T-helper 2 cell treated with Interferon-gamma antibody and Interleukin-4, amounts not matched to agents 100 ng/mL and 5 ng/mL, for 36 hours (primary cell): ENCODE measurements around the gene TTC28. TPM values are rescaled to one million over a fixed set of nuclear protein-coding genes. Genes with fewer than 3 reads are reported as not detected.
"Not testable (repeated sequence)": the region's sequence is repeated elsewhere in the genome, so short reads cannot be mapped to it uniquely, and the experiment has no call there.

ENCODE experiments used
- intact Hi-C: fragments of 100-400 bp; cut with micrococcal nuclease; formaldehyde crosslinking; loops from one replicate; pipeline ENCODE4 v1.15.1; 2023
- total RNA-seq: library from RNA; stranded (reverse); gene quantifications from 2 replicates; pipeline ENCODE4 v1.2.3, GENCODE V29; 2022

Gene TTC28
- total RNA-seq, 1 donor from 2014 or later = 1.1 TPM

DNA sequence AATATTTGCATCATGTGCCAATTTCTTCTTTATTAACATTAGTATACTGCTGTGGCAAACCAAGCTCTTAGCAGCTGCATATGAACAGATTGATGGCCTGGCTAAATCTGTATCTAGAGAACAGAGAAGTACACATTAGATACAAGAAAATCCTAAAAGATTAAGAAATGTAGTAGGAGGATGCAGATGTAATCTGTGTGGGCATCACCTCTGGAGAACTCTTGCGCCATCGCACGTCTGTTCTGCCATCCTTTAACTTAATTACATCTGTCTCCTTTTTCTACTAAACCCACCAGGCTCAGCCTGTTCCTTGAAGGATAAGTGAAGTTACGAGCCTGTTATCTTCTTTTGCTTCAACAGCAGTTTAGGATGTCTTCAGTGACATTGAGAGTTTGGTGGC is 564.2 kb downstream of the TTC28 start:
- intact Hi-C loops = no loop called here

GRCh38 chr22:28112548-28113043 is 567.0 kb downstream of the TTC28 start:
- intact Hi-C loops = no loop called here

DNA sequence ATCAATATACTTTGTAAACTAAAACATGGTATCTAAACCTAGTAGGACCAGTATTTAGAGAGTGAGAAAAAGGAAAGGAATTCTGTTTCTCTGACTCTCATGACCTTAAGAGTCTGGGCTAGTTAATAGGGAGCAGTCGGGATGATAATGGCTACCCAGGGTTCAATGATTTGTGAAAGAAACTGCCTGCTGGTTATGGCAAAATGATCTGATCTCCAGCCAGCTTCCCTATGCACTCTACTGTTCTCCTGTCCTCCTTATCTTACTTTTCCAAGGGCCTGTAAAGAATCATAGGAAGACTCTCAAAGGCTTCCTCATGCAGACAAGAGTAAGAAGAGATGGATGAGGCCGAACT is 567.5 kb downstream of the TTC28 start:
- intact Hi-C loops = no loop called here

DNA sequence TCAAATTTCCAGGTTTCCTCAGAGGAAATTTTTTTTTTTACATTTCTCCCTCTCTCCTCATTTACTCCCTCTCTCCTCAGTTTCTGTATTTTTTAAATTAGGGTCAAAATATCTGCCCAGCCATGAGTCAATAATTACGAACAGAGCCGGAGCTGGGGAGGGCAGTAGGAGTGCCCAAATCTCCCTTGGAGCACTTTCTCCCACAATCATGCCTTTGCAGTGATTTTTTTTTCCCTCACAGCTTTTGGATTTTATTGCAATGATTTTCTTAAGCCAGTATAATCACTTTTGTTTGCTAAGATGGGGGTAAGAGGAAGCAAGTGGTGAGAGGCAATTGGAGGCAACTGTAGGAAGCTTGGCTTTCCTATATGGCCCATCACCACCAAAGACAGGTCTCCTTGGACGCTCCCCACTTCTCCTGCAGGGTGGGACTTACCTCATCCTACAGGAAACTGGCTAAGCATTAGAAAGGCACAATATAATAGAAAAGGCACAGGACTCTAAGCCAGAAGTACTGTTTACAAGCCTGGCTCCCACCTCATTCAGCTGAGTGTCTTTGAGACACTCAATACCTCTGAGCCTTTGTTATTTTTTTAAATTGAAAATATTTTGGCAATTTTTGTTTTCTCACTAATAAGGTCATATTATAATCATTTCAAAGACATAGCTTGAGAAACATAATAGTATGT is 568.0 kb downstream of the TTC28 start:
- intact Hi-C loops = no loop called here

GRCh38 chr22:28108851-28109250 is 570.8 kb downstream of the TTC28 start:
- intact Hi-C loops = no loop called here

- intact Hi-C loops = no loop called here
Observed at GRCh38 chr22:28106617-28107016, 573.0 kb downstream of the TTC28 start.

- intact Hi-C loops = no loop called here
Observed at GRCh38 chr22:28105988-28106387, 573.7 kb downstream of the TTC28 start.

DNA sequence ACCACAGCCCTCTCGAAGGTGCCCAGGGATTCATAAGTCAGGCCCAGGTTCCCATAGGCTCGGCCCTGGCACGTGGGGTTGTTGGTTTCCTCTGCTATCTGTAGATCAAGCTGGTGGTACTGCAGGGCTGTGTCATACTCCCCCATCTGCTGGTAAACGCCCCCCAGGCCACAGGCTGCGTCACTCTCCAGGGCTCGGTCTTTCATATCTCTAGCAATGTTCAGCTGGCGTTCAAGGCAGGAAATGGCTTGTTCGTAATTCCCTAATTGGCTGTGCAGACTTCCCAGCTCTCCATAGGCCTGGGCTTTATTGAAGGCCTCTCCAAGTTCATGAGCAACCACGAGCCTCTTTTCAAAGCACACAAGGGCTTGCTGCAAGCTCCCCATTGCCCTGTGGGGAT is 574.2 kb downstream of the TTC28 start:
- intact Hi-C loops = no loop called here

DNA sequence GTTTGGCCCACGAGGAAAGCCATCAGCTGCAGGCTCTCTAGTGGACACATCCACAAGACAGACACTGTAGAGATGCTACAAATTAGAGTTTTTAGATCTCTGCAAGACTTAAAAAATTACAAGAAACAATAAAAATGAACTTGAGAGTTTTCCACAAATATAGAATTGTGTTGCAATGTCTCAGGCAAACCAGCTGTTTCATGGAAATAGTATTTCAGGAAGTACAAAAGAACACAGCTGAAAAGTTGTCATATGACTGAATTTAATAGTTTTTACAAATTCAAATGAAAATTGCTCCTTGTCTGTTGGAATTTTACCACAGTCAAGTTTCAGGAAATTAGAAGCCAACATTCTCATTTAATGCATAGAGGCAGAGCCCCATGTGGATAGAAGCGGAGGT is 576.0 kb downstream of the TTC28 start:
- intact Hi-C loops = no loop called here

DNA sequence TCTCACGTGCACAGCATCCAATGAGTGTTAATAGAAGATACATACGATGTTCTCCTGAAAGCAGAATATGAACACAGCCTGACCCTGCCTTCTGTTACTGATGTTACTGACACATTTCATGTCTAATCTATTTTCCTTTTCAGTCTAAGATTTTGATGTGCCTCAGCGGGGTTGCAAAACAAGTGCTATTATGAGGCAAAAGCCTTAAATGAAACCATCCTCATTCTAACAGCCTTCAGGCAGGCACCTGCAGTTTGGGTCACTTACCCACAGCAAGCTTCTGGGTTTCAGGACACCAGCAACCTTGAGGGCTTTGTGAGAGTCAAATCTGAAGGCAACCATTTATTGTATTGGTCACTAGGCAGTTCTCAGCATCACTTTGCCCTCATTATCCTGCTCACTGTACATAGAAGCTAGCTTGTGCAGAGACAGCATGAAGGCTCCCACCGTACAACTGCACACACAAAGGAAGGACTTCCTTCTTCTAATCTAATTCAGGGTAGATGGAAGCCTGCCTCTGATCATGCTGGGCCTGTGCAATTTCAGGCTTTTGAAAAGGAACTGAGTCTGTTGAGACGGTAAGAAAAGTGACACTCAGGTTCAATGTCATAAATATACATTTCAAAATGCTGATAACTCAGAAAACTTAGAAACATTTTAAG is 577.4 kb downstream of the TTC28 start:
- intact Hi-C loops = no loop called here

DNA sequence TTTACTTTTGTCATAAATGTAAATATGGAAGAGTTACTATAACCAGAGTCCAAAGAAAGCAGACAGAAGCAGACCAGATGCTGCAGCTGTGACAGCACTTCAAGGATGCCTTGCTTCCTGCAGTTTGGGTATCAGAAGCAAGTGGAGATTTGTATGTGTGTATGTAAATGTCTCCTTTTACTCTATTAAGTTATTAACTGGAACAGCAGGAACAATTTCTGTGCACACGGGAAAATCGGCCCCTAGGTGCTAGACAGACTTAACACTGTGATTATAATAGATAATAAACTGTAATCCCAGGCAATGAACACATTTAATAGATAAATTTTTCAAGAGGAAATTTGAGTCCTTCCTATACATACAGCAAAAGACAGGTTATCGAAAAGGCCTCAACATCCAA is 582.0 kb downstream of the TTC28 start:
- intact Hi-C loops = no loop called here

- intact Hi-C loops = no loop called here
Observed at GRCh38 chr22:28096161-28096560, 583.5 kb downstream of the TTC28 start.

GRCh38 chr22:28095316-28096095 is 584.1 kb downstream of the TTC28 start:
- intact Hi-C loops = no loop called here

- intact Hi-C loops = no loop called here
Observed at GRCh38 chr22:28094771-28095170, 584.9 kb downstream of the TTC28 start.

DNA sequence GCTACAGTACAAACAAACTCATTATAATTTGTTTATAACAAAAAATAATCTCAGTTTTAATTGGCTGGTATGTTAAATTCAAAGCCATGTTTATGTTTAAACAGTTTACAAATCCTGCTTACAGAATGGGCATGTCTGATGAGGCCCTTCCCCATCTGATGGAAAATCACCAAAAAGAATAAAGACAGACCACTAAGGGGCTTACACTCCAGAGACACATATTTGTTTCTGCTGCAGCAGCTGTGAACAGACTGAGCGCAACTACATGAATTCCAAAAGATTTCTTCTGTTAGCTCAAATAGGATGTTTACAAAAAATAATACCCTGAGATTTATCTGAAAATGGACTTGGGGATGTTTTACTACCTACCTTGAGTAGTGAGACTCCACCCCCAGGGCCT is 585.9 kb downstream of the TTC28 start:
- intact Hi-C loops = no loop called here

DNA sequence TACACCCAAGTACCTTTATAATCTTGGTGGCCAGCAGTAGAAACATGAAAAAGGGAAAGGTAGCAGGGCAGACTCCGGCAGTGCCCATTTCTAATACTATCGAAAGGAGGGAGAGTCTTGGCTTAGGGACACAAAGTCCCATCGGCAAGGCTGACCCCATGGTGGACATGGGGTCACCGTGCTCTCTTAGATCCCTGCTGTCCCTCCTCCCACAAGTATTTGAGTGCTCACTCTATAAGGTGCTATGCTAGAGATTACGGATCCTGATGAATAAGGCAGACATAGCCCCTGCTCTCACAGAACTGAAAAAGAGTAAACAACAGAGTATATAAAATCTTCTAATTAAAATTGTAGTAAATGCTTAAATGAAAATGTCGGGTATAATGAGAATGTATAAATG is 588.2 kb downstream of the TTC28 start:
- intact Hi-C loops = no loop called here

- intact Hi-C loops = not testable (repeated sequence)
Observed at GRCh38 chr22:28089541-28089940, 590.1 kb downstream of the TTC28 start.

- intact Hi-C loops = no loop called here
Observed at GRCh38 chr22:28077166-28077565, 602.5 kb downstream of the TTC28 start.

DNA sequence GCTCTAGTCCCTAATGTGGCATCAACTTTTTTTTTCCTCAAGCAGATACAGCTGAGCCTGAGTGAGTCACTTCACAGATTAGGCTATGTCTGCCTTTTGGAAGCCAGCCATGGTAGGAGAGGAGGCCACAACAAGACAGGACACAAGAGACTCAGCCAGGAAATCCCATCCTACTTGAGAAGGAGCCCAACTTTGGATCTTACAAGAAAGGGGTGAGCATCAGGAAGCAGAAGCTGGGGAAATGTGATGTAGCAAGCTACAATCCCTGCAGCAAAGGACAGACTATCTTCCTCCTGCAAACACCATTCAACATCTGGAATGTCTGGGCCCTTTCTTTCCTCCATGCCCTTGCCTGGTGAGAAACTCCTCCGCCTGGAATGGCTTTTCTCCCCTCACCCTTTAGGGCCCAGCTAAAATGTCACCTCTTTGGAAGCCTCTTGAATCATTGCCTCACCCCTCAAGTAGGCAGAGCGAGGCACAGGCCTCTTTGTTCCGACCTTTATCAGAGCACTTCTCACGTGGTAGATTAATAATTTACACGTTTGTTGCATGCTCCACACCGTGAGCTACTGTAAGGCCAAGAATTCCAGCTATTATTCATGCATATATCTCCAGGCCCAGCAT is 604.2 kb downstream of the TTC28 start:
- intact Hi-C loops = no loop called here

DNA sequence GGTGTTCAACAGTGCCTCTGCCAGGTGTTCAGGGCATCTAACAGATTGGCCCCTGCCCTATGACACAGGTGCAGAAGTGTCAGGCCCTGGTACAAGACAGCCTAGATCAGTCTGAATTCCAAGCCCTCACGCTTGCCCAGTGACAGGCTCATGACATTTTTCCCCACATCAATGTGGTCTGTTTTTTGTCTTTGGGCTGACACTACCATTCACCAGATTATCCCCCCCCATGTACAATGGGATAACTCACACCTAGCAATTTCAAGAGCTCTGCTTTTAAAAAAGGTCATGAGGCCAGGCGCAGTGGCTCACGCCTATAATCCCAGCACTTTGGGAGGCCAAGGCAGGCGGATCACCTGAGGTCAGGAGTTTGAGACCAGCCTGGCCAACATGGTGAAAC is 605.1 kb downstream of the TTC28 start:
- intact Hi-C loops = no loop called here

DNA sequence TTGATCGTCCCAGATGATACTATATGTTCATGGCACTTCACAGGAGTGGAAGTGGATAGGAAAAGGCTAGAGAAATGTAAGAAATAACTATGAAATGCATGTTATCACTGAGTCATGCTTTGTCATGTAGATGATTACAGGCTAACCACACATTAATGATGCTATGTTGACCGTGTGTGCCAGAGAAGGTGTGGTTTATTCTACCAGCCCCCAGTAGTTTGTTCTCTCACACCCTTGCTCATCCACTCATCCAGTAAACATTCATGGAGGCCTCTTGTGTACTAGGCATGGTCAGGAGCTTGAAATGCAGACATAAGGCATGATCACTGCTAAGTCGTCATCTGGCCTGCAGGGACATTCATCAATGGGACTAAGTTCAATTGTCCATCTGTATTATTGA is 607.6 kb downstream of the TTC28 start:
- intact Hi-C loops = no loop called here

DNA sequence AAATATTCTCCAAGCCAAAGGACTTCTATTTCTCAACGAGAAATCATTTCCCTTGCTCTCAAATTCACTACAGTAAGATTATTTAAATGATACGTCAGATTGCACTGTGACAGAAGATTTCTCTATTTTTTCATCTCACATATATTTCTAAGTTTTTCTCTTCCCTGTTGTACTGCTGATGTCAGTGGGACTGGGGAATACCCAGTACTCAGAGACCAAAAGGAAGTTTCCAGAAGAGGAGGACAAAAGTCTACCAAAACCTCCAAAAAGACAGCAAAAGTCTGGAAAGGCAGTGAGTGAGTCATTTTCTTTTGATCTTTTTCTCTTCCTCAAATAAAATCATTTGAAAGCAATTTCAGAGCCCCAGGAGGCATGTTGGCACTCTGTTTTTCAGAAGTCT is 610.8 kb downstream of the TTC28 start:
- intact Hi-C loops = no loop called here
